ENCODE results near the gene RMC1. TPM values are rescaled to one million over a fixed set of nuclear protein-coding genes. Genes with fewer than 3 reads are reported as not detected.

RMC1 gene
- total and polyA plus RNA-seq, 2 donors from 2014 or later = 25.9 to 40.4 TPM

DNA sequence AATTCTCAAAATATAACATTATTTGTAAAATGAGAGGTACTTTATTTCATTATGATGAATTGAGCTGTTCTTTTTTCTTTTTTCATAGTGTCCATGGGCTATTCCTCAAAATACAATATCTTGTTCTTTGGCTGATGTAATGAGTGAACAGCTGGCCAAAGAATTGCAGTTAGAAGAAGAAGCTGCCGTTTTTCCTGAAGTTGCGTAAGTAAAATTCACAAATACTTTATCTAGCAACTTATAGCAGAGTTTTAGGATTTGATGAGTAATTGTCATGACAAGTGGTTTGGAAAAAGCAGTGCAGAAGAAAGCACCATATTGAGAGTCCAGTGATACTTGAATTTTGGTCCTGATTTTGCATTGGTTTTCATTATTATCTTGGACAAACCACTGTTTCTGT lies 40.4 kb upstream of the RMC1 start:
- Histone ChIP-seq H3K4me1 (ENCODE audit: control insufficient read depth in 2 of 3, insufficient read depth in 2 of 3, low read depth in 1 of 3, low read length in 3 of 3) (peaks cover 0 to 28% (median 12%) of the 10 kb centered on the region in 3 donors), H3K27ac (ENCODE audit: low read depth in 2 of 2, low read length in 2 of 2) (no peak overlapping the region), H3K4me3 (ENCODE audit: low read length in 3 of 3) (no peak overlapping the region), H3K27me3 (ENCODE audit: control insufficient read depth, insufficient read depth, low read length) (no peaks in the 10 kb centered on the region), H3K36me3 (ENCODE audit: control insufficient read depth in 2 of 3, insufficient read depth in 3 of 3, low read length in 3 of 3) (peaks cover 6 to 37% (median 19%) of the 10 kb centered on the region in 3 donors), H3K9me3 (ENCODE audit: control insufficient read depth in 2 of 3, insufficient read depth in 1 of 3, low read length in 3 of 3) (no peaks in the 10 kb centered on the region), H3K9ac (ENCODE audit: low read length in 3 of 3) (no peak overlapping the region)
- TF ChIP-seq, protein P1, sequence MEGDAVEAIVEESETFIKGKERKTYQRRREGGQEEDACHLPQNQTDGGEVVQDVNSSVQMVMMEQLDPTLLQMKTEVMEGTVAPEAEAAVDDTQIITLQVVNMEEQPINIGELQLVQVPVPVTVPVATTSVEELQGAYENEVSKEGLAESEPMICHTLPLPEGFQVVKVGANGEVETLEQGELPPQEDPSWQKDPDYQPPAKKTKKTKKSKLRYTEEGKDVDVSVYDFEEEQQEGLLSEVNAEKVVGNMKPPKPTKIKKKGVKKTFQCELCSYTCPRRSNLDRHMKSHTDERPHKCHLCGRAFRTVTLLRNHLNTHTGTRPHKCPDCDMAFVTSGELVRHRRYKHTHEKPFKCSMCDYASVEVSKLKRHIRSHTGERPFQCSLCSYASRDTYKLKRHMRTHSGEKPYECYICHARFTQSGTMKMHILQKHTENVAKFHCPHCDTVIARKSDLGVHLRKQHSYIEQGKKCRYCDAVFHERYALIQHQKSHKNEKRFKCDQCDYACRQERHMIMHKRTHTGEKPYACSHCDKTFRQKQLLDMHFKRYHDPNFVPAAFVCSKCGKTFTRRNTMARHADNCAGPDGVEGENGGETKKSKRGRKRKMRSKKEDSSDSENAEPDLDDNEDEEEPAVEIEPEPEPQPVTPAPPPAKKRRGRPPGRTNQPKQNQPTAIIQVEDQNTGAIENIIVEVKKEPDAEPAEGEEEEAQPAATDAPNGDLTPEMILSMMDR (IDR thresholded peaks at IDR 0.05; ENCODE audit: borderline replicate concordance, extremely low read depth, insufficient read depth) = no peak
- FAIRE-seq (no peak), DNase-seq (no peak)
- intact Hi-C loops (cut with DNase I) = no loop called here

GRCh38 chr18:23468753-23469459 lies 34.4 kb upstream of the RMC1 start:
- DNase-seq (no peak), FAIRE-seq (no peak)
- Histone ChIP-seq H3K9ac (ENCODE audit: low read length in 3 of 3) (no peak overlapping the region), H3K4me1 (ENCODE audit: control insufficient read depth in 2 of 3, insufficient read depth in 2 of 3, low read depth in 1 of 3, low read length in 3 of 3) (no peaks in the 10 kb centered on the region), H3K4me3 (ENCODE audit: low read length in 3 of 3) (no peak overlapping the region), H3K36me3 (ENCODE audit: control insufficient read depth in 2 of 3, insufficient read depth in 3 of 3, low read length in 3 of 3) (peaks cover 10 to 62% (median 29%) of the 10 kb centered on the region in 3 donors), H3K9me3 (ENCODE audit: control insufficient read depth in 2 of 3, insufficient read depth in 1 of 3, low read length in 3 of 3) (no peaks in the 10 kb centered on the region), H3K27ac (ENCODE audit: low read depth in 2 of 2, low read length in 2 of 2) (no peak overlapping the region), H3K27me3 (ENCODE audit: control insufficient read depth, insufficient read depth, low read length) (no peaks in the 10 kb centered on the region)
- TF ChIP-seq, protein P1 (IDR thresholded peaks at IDR 0.05; ENCODE audit: borderline replicate concordance, extremely low read depth, insufficient read depth) = no peak
- intact Hi-C loops (cut with DNase I) = no loop called here

- H3K27ac ChIP-seq (ENCODE audit: low read depth in 2 of 2, low read length in 2 of 2) = no peak overlapping the region
- H3K4me3 ChIP-seq (ENCODE audit: low read length in 3 of 3) = no peak overlapping the region
- H3K36me3 ChIP-seq (ENCODE audit: control insufficient read depth in 2 of 3, insufficient read depth in 3 of 3, low read length in 3 of 3) = peaks cover 12 to 67% (median 27%) of the 10 kb centered on the region in 3 donors
- no peaks in the 10 kb centered on the region for H3K27me3 ChIP-seq (ENCODE audit: control insufficient read depth, insufficient read depth, low read length)
- H3K4me1 ChIP-seq (ENCODE audit: control insufficient read depth in 2 of 3, insufficient read depth in 2 of 3, low read depth in 1 of 3, low read length in 3 of 3) = no peaks in the 10 kb centered on the region
- TF ChIP-seq, protein P1 (IDR thresholded peaks at IDR 0.05; ENCODE audit: borderline replicate concordance, extremely low read depth, insufficient read depth) = no peak
- intact Hi-C loops (cut with DNase I) = no loop called here
- H3K9ac ChIP-seq (ENCODE audit: low read length in 3 of 3) = no peak overlapping the region
- no peak for FAIRE-seq
- H3K9me3 ChIP-seq (ENCODE audit: control insufficient read depth in 2 of 3, insufficient read depth in 1 of 3, low read length in 3 of 3) = no peaks in the 10 kb centered on the region
- no peak for DNase-seq
Measured at GRCh38 chr18:23470620-23471387, 32.5 kb upstream of the RMC1 start.

All from kidney (tissue), 14 donors.